Fibroblast of skin of back (primary cell): ENCODE measurements around the gene NOTCH3. TPM values are rescaled to one million over a fixed set of nuclear protein-coding genes. Genes with fewer than 3 reads are reported as not detected.

Experiments used
- DNase-seq: peaks from one replicate; pipeline ENCODE4 v3.0.0-alpha.2; 2013
- polyA plus RNA-seq, 2 experiments: library from polyadenylated mRNA; unstranded; fragments of 120-200 nt; gene quantifications; one replicate each; pipeline ENCODE4 v1.2.1, GENCODE V29; 2013; ENCODE audit not compliant: insufficient read length in 2 of 2

NOTCH3 gene
- 505 TPM for polyA plus RNA-seq (2013, experiment 1 of 2; ENCODE audit: insufficient read length)
- polyA plus RNA-seq (2013, experiment 2 of 2; ENCODE audit: insufficient read length) = 762 TPM

DNA sequence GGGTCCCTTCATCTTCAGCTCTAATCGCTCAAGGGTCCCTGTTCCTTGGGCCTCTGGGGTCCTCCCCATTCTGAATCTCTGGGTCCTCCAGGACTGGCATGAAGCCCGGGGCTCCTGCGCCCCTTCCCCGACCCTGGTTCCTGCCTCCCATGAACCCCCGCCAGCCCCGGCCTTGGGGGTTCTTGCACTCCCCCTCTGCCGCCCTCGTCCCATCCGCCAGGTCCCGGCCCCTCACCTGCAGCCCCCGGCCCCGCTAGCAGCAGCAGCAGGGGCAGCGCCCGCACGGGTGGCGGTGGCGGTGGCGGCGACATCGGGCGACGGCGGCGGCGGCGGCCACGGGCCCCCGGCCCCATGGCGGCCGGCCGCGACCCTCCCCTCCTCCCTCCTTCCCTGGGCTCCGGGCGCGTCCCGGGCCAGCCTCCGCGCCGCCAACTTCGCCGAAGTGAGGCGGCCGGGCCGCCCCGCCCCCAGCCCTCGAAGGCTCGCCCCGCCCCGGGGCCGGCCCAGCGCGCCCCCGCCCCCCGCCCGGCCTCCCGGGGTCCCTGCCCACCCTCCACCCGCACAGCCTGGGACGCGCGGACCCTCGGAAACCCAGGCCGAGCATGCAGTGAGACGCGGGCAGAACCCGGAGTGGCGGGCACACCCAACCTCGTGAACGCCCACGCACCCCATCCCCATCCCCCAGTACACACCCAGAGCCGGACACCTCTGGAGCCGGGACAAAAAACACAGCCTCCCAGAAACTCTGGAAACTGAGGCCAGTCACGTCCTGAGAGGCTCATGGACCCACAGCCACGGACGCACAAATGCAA lies at the start of gene NOTCH3:
Gene NOTCH3 (minus strand): TSS at position 443 of the 812 bp plus-strand sequence. CDS start 90 bp downstream, at position 353.
- DNase-seq = peak; percentile 48

DNA sequence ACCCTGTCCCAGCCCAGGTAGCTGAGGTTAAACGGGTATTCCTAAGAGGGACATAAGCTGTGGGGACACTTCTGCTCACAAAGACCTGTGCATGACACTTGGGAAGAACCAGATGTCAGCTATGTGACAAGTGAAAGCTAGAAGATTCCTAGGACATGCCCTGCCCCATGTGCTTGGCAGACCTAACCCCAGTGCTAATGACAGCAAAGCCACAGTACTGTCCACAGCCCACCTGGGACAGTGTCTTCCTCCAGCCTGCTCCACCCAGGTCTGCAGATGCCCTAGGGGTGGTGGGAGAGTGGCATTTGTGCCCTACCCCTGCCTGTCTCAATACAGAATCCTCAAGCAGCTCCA lies 49.8 kb upstream of the NOTCH3 start:
- no peak for DNase-seq

DNA sequence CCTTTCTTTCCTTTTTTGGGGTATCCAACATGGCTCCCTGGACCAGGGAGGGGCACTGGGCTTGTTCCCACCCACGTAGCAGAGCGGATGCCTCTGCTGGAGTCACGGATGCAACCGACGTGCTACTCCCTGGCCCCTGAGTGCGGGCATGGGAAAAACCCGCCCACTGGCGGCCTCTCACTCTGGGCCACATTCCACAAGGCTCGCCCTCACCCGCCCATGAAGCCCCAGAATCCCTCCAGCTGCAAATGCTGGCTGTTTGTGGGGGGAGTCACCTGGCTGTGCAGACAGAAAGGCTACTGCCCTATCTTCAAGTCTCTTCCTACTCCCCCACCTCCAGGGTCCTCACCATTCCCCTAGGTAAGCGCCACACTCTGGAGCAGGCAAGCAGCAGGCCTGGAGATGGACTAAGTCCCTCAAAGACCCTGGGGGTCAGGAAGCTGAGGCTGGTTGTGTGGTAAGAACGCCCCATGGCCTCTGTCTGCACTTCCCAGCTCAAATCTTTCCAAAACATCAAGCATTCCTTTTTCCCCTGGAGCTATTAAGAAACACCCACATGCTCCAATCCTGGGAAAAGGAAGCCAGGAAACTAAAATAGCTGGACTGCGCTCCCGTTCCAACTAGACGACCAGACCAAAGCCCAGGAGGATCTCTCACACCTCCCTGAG lies 49.3 kb upstream of the NOTCH3 start:
- peak; percentile 99 for DNase-seq

DNA sequence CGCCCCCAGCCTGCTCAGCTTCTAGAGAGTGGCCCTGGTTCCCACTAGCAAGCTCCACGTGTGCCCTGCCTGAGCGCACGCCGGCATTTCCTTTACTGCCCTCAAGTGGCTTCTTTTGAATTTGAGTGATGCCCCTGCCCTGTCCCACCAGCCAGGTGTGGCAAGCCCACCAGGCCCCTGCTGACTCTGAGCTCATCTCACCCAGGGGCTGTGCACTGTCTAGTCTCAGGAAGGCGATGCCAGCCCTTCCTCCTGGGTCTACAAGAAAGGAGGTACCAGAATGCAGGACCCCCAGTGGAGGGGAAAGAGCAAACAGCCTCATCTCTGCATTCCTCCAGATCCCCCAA lies 48.7 kb upstream of the NOTCH3 start:
- no peak for DNase-seq

DNA sequence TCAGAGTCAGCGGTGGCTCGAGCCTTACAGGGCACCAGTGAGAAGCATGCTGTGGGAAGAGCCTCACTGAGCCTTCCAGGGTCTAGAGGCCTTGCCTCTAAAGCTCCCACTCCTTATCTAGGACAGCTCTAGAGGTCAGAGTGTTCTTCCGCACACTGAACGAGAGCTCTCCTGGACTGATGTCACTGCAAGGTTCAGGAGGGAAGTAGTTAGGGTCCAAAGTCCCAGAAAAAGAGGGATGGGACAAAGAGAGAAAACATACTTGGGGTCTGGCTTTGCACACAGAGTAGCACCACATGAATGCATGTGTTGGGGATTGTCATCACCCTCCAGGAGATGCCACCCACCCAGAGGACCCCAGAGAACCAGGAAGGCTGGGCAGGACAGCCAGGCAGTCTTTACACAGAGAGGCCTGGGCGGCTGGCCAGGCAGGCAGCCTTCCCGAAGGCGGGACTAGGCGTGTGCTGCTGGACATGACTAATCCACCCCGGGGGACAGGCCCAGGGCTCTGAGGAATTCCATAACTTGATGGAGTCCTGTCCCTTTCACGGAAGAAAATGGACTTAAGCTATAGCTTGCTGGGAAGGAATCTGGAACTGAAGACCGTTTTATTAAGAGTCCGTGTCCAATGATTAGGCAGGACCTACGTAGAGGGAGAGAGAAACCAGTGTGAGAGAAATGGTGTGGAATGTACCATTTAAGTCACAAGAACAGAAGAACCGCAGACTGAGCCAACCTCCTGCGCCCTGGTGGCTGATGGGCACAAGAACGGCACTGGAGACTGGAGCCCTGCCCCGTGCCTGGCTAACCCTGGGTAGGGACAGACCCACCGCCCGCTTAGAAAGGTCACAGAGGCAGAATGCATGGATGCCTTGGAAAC lies 48.1 kb upstream of the NOTCH3 start:
- peak; percentile 98 for DNase-seq

DNA sequence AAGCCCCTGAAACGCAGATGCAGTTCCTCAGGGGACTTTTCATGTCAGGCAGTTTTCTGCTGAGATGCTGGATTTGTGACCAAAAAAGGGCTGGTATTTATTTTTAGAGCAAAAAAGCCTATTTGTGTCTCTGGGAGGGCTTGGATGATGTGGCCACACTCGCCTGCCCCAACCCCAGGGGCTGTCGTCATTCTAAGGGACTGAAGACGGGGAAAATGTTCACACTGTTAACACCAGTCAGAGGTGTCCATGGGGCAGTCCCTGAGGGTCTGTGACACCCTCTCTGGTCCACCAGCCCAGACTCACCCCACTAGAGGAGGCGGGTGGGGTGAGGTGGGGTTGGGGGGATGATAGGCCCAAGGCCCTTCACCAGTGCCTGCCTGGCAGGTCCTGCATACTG lies 47.3 kb upstream of the NOTCH3 start:
- DNase-seq = peak; percentile 97

DNA sequence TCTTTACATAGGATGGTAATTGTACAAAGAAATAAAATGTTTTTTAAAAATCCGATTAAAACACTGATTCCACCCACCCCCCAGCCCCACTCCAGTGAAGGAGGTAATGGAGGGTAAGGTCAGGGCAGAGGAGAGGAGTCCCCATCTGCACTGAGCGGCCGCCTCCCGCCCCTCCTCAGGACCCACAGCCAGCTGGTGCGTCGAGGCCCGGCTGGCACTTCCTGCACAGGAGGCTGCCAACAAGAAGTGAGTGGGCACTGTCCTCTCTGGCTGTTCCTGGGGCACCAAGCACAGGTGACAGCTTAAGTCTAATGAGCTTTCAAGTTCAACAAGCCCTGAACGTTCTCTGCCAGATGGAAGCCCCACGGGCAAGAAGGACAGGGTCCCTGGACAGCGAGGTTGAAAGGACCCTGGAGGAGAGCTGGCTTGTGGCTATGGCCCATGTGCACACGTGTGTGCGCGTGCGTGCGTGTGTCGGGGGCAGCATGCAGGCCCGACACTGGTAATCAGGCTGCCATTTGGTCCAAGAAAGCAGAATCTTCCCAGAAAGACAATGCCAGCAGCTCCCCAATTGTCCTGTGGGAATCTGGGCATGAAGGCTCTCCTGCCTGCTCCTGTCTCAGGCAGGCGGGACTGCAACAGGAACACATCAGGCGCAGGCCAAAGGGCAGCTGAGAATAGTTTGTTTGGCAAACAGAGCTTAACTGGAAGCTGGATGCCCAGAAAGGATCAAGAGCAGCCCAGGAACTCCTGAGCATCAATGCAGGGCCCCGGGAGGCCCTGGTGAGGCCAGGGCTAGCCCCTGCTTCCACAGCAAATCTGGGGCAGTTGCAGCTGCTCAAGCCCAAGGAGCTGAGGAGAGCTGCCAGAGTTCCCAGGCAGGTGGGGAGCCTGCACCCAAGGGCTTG lies 46.6 kb upstream of the NOTCH3 start:
- no peak for DNase-seq

DNA sequence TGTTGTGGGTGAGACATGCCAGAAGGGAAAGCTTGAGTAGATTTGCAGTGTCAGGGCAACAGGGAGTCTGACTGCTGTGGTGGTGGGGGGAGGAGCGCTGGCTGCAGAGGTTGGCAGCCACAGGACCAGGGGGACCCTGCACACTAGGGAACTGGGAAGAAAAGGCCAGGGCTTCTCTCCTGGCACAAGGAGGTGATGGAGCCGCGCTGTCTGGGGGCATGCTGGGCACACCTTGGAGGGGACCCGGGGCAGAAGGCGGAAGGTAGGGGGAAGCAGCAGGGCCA lies 45.3 kb upstream of the NOTCH3 start:
- no peak for DNase-seq

DNA sequence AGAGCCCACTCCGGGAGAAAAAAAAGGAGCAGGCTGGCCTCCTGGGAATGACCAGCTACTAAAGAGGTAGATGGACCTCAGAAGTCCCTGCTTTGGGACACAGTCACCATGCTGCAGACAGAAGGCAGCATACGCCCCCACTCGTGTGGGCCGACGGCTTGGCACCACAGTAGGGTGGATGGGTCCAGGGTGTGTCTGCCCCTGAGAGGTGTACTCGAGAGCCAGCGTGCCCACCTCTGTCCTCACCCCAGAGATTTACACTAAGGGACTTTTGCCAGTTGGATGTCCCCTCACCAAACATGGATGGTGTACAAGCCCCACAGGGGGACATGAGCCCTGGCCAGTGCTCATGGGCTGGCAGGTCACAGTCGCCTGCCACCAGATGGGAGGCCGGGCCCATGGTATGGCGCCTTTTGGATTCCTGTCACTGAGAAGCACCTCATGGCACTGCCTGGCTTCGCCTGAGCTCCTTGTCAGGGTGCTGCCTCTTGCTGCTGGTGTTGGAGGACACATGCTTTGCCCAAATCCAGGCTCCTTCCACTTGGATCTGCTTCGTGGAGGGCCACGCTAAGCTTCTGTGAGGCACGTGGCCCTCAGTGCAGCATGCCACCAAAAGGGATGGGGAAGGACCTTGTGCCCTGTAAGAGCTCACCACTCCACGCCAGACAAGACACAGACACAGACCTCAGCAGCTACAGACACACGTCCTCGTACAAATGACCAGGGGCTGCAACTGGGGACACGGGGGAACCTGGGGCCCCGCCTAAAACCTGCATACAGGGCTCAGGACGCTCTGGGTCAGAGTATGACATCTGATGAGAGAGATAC lies 44.8 kb upstream of the NOTCH3 start:
- no peak for DNase-seq

DNA sequence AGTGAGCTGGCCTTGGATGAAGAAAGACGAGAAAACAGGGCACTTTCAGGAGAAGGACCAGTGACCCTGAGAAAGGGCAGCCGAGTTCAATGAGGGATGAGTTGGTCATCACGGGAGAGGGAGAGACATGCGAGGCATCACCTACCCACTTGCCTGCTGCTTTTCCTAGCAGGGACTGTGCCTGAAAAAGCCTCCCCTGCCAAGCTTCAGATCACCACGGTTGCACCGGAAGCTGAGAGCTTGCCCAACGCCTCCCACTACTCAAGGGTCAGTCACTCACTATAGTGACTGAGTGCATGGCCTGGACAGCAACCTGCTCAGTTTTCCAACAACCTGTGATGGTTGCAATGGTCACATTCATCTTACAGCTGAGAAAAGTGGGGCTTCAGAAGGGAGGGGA lies 44.0 kb upstream of the NOTCH3 start:
- DNase-seq = no peak

DNA sequence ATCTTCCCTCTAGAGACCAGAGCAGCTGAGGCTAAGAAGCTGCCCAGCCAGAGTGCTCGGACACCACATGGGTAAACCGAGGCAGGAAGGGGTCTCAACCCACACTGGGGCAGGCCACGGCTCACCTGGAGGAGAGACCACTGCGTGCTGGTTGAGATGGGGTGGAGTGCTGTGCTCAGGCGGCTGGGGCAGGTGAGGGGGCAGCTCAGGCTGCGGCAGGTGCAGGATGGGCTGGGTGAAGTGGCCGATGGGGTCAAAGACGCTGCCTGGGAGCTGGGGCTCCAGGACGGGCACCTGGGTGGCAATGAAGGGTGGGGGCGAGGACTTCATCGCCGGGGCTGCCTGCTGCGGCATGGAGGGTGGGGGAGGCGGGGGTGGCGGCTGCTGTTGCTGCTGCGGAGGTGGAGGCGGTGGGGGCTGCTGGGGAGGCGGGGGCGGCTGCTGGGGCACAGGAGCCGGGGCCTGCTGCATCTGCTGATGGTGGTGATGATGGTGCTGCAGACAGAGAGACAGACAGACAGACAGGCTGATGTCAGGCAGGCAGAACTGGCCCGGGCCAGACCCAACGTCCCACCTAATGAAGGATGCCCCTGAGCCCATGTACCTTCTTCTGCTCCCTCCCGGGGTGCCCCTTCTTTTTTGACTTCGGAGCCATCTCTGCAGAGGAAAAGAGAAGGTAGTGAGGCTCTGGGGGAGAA lies 43.5 kb upstream of the NOTCH3 start:
- DNase-seq = no peak

DNA sequence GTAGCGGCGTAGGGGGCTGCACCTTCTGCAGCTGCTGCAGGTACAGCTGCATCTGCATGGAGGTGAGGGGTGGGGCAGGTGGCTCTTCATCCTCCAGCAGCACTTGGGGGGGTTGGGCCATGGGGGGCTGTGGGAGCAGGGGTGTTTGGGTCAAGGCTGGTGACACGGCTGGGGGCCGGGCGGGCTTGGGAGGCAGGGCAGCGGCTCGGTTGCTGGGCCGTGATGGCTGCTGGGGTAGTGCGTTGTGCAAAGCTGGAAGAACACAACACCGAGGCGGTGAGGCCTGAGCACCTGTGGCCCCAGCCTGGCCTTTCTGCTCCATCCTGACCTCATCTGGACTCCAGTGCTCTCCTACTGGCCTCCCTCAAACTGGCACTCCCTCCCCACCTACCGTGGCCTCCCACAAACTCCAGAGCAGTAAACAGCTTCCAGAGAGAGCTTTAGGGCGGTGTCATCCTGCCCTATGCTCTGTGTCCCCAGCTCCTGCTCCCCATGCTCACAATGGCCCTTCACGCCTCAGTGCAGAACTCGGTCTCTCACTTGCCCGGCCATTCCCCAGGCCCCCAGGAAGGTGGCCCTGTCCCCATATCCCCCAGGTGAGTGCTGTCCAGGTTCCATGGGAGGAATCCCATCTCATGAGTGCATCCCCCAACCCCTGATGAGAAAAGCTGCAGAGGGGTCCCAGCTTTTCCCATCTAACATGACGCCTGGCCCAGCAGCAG lies 42.6 kb upstream of the NOTCH3 start:
- DNase-seq = no peak

DNA sequence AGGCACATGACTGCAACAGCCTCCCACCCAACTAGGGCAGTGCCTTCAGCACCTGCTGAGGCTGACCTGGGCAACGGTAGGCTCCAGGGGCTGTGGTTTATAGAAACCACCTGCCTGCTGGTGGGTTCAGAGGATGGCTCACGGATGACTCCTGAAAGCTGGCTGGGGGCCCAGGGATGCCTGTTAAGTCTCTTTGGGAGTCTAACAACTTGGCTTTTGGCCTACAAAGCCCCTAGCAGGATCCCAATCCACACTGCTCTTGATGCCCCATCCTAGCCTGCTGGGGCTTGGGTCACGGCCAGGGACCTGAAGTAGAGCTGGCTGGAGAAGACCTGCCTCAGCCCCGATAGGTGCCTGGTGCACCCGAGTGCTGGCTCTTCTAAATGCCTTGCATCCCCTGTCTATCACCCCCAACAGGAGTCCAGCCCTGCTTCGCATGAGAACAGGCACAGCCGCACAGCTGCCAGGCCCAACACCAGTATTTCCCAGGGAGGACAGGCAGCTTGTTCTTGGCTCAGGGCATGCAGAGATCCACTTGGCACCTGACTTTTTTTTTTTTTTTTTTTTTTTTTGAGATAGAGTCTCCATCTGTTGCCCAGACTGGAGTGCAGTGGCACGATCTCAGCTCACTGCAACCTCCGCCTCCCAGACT lies 40.6 kb upstream of the NOTCH3 start:
- DNase-seq = no peak

DNA sequence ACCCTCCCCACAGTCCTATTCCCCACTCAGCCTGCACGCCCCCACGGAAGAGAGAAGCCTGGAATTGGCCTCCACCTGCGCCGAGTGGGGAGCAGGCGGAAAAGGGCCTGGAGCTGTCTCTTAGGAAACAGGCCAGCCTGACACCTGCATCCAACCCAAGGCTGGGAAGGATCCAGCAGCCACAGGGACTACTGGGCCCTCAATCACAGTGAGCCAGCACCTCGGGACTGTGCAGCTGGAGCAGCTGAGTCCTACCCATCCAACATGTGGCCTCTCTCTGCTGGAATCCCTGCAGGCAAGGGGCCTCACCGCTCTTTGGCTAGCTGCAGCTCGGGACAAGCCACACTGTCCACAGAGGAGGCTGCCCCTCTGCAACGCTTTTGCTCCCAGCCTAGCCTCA lies 39.7 kb upstream of the NOTCH3 start:
- no peak for DNase-seq

DNA sequence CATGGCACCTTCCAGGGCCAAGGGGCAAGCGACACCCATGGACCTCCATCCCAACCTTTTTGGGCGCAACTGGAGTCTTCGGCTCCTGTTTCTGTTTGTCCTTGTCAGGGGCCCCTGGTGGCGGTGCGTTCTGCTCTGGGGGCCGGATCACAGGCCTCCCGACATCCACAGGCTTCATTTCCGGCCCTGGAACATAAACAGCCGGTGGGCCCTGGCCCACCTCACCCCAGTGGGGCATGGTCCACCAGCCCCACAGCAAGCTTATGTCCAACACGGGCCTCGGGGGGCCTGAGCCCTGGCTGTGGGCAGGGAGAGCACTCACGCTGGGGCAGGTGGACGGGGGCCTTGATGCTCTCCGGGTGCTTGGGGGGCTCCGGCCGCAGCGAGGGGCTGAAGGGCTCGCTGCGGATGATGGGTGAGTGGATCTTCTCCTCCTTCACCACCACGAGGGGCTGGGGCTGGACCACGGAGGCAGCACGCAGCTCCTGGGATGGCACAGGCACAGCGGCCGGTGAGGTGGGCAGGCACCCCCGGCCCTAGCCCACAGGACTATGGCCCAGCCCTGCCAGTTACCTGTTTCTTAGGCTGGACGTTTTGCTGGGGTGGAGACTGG lies 38.6 kb upstream of the NOTCH3 start:
- no peak for DNase-seq

DNA sequence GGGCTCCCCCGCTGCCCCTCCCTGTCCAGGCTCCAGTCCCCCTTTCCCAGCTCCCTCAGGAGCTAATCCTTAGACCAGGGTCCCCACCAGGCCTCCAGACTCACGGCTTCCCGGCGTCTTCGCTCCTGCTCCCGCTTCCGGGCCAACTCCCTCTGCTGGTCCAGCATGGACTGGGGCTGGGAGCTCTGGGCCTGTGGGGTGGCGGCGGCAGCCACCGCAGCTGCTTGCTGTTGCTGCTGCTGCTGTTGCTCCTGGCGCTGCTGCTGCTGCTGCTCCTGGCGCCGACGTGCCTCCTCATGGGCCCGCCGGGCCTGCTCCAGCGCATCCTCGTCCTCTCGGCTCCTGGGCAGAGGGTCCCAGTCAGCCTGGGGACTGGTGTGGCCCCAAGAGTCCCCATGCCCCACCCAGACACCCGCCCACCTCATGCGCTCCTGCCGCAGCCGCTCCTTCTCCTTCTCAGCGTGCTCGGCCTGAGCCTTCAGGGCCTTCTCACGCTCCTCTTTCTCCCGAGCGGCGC lies 37.9 kb upstream of the NOTCH3 start:
- DNase-seq = no peak

DNA sequence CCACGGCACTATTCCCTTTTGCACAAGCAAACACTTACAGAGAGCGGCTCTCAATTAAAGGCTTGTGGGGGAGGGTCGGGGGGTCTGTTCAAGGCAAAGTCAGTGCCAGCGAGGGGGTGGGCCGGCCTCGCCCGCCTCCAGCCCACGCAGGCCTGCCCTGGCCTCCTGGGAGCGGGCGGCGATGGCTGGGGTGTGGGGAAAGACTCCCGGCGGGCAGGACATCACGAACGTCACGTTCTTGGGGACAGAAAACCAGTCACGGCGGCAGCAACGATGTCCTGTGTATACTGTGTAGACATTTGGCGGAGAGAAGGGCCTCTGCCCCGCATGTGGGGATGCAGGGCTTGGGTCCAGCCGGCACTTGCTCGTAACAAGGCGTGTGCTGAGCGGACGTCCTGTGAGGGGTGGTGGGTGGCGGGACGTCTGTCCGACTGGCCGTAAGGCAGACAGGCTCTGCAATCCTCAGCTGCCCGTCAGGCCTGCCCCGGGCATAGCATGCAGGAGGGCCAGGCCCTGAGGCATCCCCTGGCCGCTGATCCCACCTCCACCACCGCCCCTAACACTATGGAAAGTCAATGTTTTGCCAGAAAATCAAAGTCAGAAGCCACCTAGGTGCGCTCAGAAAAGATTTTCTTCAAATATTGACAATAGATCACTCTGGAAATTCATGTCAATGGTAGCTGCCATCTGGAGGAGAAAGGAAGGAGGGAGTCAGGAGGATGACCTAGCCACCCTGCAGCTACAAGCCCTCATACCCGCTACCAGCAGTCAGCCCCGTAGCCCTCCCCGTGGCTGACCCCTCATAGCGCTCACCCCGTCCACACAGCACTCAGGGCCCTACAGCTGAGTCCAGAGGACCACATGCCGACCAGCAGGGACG lies 37.2 kb upstream of the NOTCH3 start:
- no peak for DNase-seq

DNA sequence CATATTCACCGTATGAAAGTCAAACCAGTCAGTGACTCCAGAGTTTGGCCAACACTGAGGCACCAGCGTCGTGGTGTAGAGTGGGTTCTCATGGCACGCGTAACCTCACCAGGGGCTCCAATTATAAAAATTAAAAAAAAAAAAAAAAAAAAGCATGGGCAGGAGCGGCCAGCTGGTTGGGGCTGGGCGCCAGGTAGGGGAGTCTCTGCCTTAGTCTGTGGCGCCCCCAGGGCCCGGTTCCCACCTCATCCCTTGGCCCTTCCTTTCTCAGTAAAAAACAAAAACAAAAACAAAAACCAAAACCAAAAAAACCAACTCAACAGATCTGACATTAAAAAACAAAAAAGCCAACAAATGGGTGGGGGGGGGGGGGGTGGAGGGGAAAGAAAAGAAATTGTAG lies 36.1 kb upstream of the NOTCH3 start:
- no peak for DNase-seq
